GM12865 (cell line): ENCODE measurements around the gene SAMD4A.

Source experiments
- DNase-seq: peaks from one replicate; pipeline ENCODE4 v3.0.0; 2010; ENCODE audit warnings: low read depth
- H3K4me3 ChIP-seq: 2 replicates; pipeline ENCODE4 v1.5.1; 2011; ENCODE audit warnings: mild to moderate bottlenecking, low read depth, low read length, control low read depth
- CTCF ChIP-seq: IDR thresholded peaks from 2 replicates; pipeline ENCODE4 v1.5.1; 2011; ENCODE audit warnings: low read length, control low read depth, low read depth, inconsistent platforms; ENCODE audit not compliant: insufficient read depth; ENCODE audit errors: missing control alignments

The SAMD4A gene

GRCh38 chr14:54785778-54786770 lies 219.1 kb downstream of the SAMD4A start:
- DNase-seq = no peak
- H3K4me3 ChIP-seq = no peak overlapping the region
- no peak for TF ChIP-seq CTCF

GRCh38 chr14:54786838-54787237 lies 219.9 kb downstream of the SAMD4A start:
- H3K4me3 ChIP-seq = no peak overlapping the region
- DNase-seq = no peak
- TF ChIP-seq CTCF = no peak

- TF ChIP-seq CTCF = no peak
- DNase-seq = no peak
- H3K4me3 ChIP-seq = no peak overlapping the region
These were observed 220.3 kb downstream of the SAMD4A start for GRCh38 chr14:54787261-54787660.

- no peak overlapping the region for H3K4me3 ChIP-seq
- no peak for DNase-seq
- no peak for TF ChIP-seq CTCF
These were observed 221.8 kb downstream of the SAMD4A start for GRCh38 chr14:54788701-54789100.

GRCh38 chr14:54789166-54789565 lies 222.2 kb downstream of the SAMD4A start:
- TF ChIP-seq CTCF = no peak
- H3K4me3 ChIP-seq = no peak overlapping the region

GRCh38 chr14:54789781-54790480 lies 223.0 kb downstream of the SAMD4A start:
- no peak overlapping the region for H3K4me3 ChIP-seq
- TF ChIP-seq CTCF = no peak
- DNase-seq = no peak

More at GRCh38 chr14:54789166-54789565, 222.2 kb downstream of the SAMD4A start:
- DNase-seq = no peak

- no peak for TF ChIP-seq CTCF
- no peak overlapping the region for H3K4me3 ChIP-seq
- DNase-seq = no peak
These were observed 224.1 kb downstream of the SAMD4A start for GRCh38 chr14:54791001-54791400.
